HG02623 (cell line): ENCODE measurements around the gene SPIRE2.
A peak's percentile ranks its signal among the peaks of the same experiment; 100 is the strongest.
"Not testable (repeated sequence)": the region's sequence is repeated elsewhere in the genome, so short reads cannot be mapped to it uniquely, and the experiment has no call there.

Experiments
- ATAC-seq: cut with Tn5 transposase; IDR thresholded peaks from one replicate; pipeline ENCODE4 v1.9.1; 2021; ENCODE audit warnings: moderate library complexity; ENCODE audit not compliant: unreplicated experiment

SPIRE2 gene

DNA sequence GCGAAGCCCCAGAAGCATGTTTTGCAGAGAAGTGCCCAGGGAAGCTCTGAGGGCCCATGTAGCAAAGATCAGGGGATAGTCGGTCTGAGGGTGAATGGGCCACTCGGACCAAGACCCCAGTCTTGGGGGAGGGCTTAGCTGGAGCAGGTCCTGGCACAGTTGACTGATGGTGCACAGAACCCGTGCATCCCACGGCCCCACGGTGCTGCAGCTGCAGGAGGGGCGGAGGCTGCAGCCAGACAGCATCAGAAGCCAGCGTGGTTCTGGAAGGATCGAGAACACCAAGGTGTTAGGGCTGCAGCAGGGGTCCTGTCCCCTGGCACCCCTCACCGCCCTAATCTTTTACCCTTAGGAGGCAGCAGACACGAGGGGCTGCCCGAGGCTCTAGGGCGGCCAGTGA, 83.9 kb downstream of the SPIRE2 start:
- ATAC-seq, result no peak

GRCh38 chr16:89912627-89913026, 84.4 kb downstream of the SPIRE2 start:
- no peak for ATAC-seq

DNA sequence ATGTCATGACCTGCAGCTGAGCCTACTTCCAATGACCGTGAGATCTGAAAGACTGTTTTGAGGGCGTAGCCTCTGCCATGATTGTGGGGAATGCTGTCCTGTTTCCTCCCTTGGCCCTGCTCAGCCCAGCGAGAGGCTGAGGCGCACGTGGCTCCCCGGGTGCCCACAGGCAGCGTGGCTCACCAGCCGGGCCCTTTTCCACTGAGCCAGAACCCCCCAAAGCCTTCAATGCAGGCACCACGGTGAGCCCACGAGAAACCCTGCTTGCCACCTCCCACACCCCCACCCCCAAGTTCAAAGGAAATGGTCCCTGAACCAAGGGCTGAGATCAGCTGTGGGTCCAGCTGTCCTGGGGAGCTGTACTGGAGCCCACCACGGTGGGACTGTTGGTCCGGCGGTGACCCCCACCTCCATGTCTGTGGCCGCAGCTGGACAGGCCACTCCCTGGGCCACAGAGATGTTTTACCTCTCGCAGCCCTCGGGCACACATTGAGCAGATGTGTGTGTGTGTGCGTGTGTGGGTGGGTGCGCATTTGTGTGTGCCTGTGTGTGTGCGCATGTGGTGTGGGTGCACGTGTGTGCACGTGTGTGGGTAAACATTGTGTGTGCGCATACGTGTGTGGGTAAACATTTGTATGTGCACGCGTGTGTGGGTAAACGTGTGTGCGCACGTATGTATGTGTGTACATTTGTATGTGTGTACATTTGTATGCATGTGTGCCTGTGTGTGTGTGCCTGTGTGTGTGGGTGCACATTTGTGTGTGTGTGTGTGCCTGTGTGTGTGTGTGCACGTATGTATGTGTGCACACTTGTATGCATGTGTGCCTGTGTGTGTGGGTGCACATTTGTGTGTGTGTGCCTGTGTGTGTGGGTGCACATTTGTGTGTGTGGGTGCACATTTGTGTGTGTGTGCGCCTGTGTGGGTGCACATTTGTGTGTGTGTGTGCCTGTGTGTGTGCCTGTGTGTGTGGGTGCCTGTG, 85.4 kb downstream of the SPIRE2 start:
- ATAC-seq, result no peak

DNA sequence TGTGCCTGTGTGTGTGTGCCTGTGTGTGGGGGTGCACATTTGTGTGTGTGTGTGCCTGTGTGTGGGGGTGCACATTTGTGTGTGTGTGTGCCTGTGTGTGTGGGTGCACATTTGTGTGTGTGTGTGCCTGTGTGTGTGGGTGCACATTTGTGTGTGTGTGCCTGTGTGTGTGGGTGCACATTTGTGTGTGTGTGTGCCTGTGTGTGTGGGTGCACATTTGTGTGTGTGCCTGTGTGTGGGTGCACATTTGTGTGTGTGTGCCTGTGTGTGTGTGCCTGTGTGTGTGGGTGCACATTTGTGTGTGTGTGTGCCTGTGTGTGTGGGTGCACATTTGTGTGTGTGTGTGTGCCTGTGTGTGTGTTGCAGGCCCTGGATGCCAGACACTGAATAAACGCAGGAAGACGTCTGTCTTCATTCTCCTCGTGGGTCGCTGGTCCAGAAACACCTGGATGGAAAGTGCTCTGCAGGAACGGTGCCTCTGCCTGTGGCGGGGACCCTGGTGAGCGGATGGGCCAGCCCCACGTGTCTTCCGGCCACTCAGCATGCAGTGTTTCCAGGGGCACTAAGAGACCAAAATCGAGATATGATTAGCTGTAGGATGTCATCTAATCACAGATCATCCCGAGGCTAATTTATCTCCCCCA, 86.5 kb downstream of the SPIRE2 start:
- not testable (repeated sequence) for ATAC-seq

DNA sequence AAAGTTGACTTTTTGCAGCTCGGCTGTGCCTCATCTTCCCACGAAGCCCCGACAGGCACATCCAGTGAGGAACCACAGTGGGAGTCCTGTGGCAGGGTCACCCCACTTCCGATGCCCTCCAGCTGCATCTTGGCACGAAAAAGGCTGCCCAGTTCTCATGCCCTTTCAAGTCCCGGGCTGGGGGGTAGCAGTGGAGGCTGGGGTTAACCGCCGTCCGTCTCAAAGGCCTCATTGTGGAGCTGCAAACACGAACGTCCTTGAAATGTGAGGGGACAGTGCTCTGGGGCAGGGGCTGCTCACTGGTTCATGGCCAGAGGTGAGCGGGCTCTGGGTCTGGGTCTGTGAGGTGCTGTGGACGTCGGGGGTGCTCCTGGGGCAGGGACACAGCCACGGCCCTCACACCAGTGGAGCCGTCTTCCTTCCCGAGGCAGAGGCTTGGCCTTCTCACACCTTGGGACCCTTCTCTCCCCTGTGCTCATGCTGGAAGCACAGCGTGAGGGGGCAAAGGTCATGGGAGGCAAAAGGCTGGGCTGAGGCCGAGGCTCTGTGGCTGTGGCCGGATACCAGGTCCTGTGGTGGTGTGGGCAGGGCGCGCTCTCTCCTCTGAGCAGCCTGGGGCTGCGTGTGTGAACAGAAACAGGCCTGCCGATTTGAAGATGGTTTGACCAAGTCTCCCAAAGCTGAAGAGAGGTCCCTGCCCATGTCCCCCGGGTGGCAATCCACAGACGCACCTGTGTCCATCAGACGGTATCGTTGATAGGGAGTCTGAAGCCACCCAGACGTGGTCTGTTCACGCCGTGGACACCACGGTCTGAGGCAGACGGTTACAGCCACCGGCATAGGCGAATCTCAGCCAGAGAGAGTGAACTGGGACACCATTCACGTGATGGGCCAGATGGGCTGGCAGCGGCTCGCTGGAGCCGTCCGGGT, 87.3 kb downstream of the SPIRE2 start:
- ATAC-seq, result no peak

GRCh38 chr16:89917773-89918452, 89.6 kb downstream of the SPIRE2 start:
- ATAC-seq, result peak; percentile 71

DNA sequence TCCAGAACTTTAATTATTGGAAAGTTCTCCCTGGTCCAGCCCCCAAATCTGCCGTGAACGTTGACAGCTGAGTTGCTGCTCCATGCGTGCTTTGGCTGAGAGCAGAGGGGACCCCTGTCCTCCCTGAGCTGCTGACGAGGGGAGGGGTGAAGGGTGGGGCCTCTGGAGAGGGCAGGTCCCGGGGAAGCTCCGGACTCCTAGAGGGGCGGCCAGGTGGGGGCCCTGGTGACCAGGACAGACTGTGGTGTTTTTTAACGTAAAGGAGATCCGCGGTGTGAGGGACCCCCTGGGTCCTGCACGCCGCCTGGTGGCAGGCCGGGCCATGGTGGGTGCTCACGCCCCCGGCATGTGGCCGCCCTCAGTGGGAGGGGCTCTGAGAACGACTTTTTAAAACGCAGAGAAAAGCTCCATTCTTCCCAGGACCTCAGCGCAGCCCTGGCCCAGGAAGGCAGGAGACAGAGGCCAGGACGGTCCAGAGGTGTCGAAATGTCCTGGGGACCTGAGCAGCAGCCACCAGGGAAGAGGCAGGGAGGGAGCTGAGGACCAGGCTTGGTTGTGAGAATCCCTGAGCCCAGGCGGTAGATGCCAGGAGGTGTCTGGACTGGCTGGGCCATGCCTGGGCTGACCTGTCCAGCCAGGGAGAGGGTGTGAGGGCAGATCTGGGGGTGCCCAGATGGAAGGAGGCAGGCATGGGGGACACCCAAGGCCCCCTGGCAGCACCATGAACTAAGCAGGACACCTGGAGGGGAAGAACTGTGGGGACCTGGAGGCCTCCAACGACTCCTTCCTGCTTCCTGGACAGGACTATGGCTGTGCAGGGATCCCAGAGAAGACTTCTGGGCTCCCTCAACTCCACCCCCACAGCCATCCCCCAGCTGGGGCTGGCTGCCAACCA, 90.4 kb downstream of the SPIRE2 start, which contains the start of gene MC1R:
MC1R (plus strand) TSS at position 410 of the 895 bp plus-strand sequence; CDS start at position 807, 397 bp downstream.
- ATAC-seq, result no peak

DNA sequence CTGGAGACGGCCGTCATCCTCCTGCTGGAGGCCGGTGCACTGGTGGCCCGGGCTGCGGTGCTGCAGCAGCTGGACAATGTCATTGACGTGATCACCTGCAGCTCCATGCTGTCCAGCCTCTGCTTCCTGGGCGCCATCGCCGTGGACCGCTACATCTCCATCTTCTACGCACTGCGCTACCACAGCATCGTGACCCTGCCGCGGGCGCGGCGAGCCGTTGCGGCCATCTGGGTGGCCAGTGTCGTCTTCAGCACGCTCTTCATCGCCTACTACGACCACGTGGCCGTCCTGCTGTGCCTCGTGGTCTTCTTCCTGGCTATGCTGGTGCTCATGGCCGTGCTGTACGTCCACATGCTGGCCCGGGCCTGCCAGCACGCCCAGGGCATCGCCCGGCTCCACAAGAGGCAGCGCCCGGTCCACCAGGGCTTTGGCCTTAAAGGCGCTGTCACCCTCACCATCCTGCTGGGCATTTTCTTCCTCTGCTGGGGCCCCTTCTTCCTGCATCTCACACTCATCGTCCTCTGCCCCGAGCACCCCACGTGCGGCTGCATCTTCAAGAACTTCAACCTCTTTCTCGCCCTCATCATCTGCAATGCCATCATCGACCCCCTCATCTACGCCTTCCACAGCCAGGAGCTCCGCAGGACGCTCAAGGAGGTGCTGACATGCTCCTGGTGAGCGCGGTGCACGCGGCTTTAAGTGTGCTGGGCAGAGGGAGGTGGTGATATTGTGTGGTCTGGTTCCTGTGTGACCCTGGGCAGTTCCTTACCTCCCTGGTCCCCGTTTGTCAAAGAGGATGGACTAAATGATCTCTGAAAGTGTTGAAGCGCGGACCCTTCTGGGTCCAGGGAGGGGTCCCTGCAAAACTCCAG, 91.5 kb downstream of the SPIRE2 start:
- no peak for ATAC-seq

GRCh38 chr16:89920723-89921122, 92.4 kb downstream of the SPIRE2 start:
- ATAC-seq, result no peak
